GM23338 (cell line): Measurements from ENCODE around the gene ACOX1. TPM values are rescaled to one million over a fixed set of nuclear protein-coding genes. Genes with fewer than 3 reads are reported as not detected.

Source experiments
- ATAC-seq: fragments of 200-7000 bp; cut with Tn5 transposase; 3 replicates; pipeline ENCODE4 v1.9.1; 2020
- DNase-seq: peaks from one replicate; pipeline ENCODE4 v3.0.0-alpha.2; 2015; ENCODE audit warnings: low spot score
- H2AFZ ChIP-seq: fragments of 200-600 bp; sonication (generic); 2 replicates; pipeline ENCODE4 v1.8.0; 2016; ENCODE audit warnings: antibody characterized with exemption, mild to moderate bottlenecking, moderate library complexity
- H3F3A ChIP-seq: fragments of 200-600 bp; sonication (generic); replicated peaks from 2 replicates; pipeline ENCODE4 v1.8.0; 2017; ENCODE audit warnings: antibody characterized with exemption, mixed run types, low read depth
- H3K27ac ChIP-seq: fragments of 200-600 bp; sonication (generic); 2 replicates; pipeline ENCODE4 v1.6.1; 2016; ENCODE audit warnings: low read depth
- H3K27me3 ChIP-seq: fragments of 200-600 bp; sonication (generic); 2 replicates; pipeline ENCODE4 v1.8.0; 2016; ENCODE audit warnings: mild to moderate bottlenecking, mixed run types, moderate library complexity; ENCODE audit not compliant: insufficient read depth
- H3K36me3 ChIP-seq: fragments of 200-600 bp; sonication (generic); 2 replicates; pipeline ENCODE4 v1.8.0; 2016; ENCODE audit warnings: mild to moderate bottlenecking; ENCODE audit not compliant: insufficient read depth
- H3K4me1 ChIP-seq: fragments of 200-600 bp; sonication (generic); 2 replicates; pipeline ENCODE4 v1.8.0; 2016; ENCODE audit warnings: mild to moderate bottlenecking, moderate library complexity; ENCODE audit not compliant: insufficient read depth
- H3K4me2 ChIP-seq: fragments of 200-600 bp; sonication (generic); 2 replicates; pipeline ENCODE4 v1.7.1; 2017; ENCODE audit warnings: mixed run types
- H3K4me3 ChIP-seq: fragments of 200-600 bp; sonication (generic); 2 replicates; pipeline ENCODE4 v1.6.1; 2016; ENCODE audit warnings: mixed run types
- H3K79me2 ChIP-seq: fragments of 200-600 bp; sonication (generic); replicated peaks from 2 replicates; pipeline ENCODE4 v1.8.0; 2017; ENCODE audit warnings: mild to moderate bottlenecking; ENCODE audit not compliant: insufficient read depth
- H3K9me2 ChIP-seq: fragments of 200-600 bp; sonication (generic); 2 replicates; pipeline ENCODE4 v1.8.0; 2017; ENCODE audit not compliant: insufficient read depth
- H4K20me1 ChIP-seq: fragments of 200-600 bp; sonication (generic); replicated peaks from 2 replicates; pipeline ENCODE4 v1.8.0; 2017; ENCODE audit warnings: mild to moderate bottlenecking; ENCODE audit not compliant: insufficient read depth
- H3K27ac Mint-ChIP-seq: 2 replicates; pipeline ENCODE4 v1.8.0; 2020; ENCODE audit warnings: inconsistent platforms, mild to moderate bottlenecking, moderate library complexity, mixed read lengths
- H3K27me3 Mint-ChIP-seq: 3 replicates; pipeline ENCODE4 v1.8.0; 2022; ENCODE audit warnings: low read depth, mild to moderate bottlenecking, moderate library complexity, mixed read lengths, inconsistent platforms; ENCODE audit not compliant: insufficient read depth, poor library complexity
- H3K36me3 Mint-ChIP-seq: 3 replicates; pipeline ENCODE4 v1.8.0; 2021; ENCODE audit warnings: low read depth, mild to moderate bottlenecking, inconsistent platforms, moderate library complexity, mixed read lengths
- H3K4me1 Mint-ChIP-seq: 3 replicates; pipeline ENCODE4 v1.8.0; 2020; ENCODE audit warnings: mild to moderate bottlenecking, inconsistent platforms, mixed read lengths
- H3K4me3 Mint-ChIP-seq: 3 replicates; pipeline ENCODE4 v1.8.0; 2021; ENCODE audit warnings: moderate library complexity, mild to moderate bottlenecking, inconsistent platforms, mixed read lengths
- H3K9me3 Mint-ChIP-seq: 3 replicates; pipeline ENCODE4 v1.8.0; 2020; ENCODE audit warnings: moderate library complexity, mild to moderate bottlenecking, inconsistent platforms, mixed read lengths
- CREB1 ChIP-seq: fragments of 250-450 bp; sonication (Bioruptor Pico); IDR thresholded peaks from 2 replicates; pipeline ENCODE4 v1.5.0; 2020; ENCODE audit warnings: low read depth, mild to moderate bottlenecking, moderate library complexity
- ETS1 ChIP-seq: IDR thresholded peaks from 2 replicates; pipeline ENCODE4 v1.6.1; 2016; ENCODE audit warnings: antibody characterized with exemption
- EZH2phosphoT487 ChIP-seq: fragments of 200-600 bp; sonication (generic); IDR thresholded peaks from one replicate; pipeline ENCODE4 v1.8.1; 2018; ENCODE audit warnings: antibody characterized with exemption; ENCODE audit not compliant: unreplicated experiment
- NANOG ChIP-seq: IDR thresholded peaks from 2 replicates; pipeline ENCODE4 v1.6.1; 2016; ENCODE audit warnings: antibody characterized with exemption, borderline replicate concordance
- POLR2AphosphoS5 ChIP-seq: IDR thresholded peaks from 2 replicates; pipeline ENCODE4 v1.6.1; 2016; ENCODE audit warnings: antibody characterized with exemption, low read depth
- ZNF331 ChIP-seq: fragments of 250-450 bp; sonication (Bioruptor Pico); IDR thresholded peaks from 2 replicates; pipeline ENCODE4 v1.5.0; 2020; ENCODE audit warnings: low read depth, mild to moderate bottlenecking, moderate library complexity
- polyA plus RNA-seq: library from polyadenylated mRNA; unstranded; fragments of >200 nt; fragmentation: Nextera tagmentation; extraction: Ambion mirVana; gene quantifications from 2 replicates; pipeline ENCODE4 v1.2.1, GENCODE V29; 2016
- total RNA-seq: library from RNA; depleted of rRNA; stranded (reverse); fragments of >200 nt; shearing (Covaris generic); gene quantifications from 2 replicates; pipeline ENCODE4 v1.2.3, GENCODE V29; 2014
- TF ChIP-seq, protein P1 (sequence below): fragments of 250-450 bp; sonication (Bioruptor Pico); IDR thresholded peaks from 2 replicates; pipeline ENCODE4 v1.5.0; 2020; ENCODE audit warnings: mild to moderate bottlenecking, moderate library complexity
- TF ChIP-seq, protein P2 (sequence below), 2 experiments: fragments of 200-600 bp in 1 of 2; sonication (generic) in 1 of 2; conservative IDR thresholded peaks; 2 replicates each; pipeline versions ENCODE4 v1.5.1 to v1.6.1; 2016 to 2017; ENCODE audit warnings: antibody characterized with exemption in 2 of 2, low read depth in 2 of 2, mild to moderate bottlenecking in 2 of 2, moderate library complexity in 1 of 2

Gene ACOX1
- total and polyA plus RNA-seq, 2 experiments from 2014 or later: 12.8 to 32.9 TPM

DNA sequence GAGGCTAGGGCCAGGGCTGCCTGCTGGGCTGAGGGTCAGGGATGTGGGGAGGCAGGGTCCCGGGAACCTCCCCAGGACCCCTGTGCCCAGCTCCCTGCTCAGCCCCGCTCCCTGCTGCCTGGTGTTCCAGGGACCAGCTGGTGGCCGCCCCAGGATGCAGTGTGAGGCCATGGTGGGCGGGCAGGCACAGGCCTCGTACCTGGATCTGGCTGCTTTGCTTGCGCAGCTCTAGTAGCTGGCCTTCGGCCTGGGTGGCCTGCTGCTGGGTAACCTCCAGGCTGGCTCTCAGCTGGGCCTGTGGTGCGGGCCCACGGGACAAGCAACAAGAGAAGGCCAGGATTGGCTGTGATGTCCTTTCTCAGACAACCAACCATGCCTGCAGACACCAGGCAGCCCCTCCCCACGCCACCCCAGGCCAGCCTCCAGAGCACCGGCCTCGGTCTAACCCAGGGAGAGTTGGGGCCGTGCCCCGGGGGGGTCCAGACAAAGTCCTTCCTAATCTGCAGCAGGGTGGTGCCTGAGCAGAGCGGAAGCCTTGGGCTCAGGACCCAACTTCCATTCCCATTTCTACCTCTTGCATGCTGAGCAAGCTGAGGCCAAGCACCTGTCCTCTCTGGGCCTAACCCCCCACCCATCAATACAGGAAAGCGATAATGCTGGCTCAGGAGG lies 86.3 kb downstream of the ACOX1 start (continued):
- TF ChIP-seq, protein P1, sequence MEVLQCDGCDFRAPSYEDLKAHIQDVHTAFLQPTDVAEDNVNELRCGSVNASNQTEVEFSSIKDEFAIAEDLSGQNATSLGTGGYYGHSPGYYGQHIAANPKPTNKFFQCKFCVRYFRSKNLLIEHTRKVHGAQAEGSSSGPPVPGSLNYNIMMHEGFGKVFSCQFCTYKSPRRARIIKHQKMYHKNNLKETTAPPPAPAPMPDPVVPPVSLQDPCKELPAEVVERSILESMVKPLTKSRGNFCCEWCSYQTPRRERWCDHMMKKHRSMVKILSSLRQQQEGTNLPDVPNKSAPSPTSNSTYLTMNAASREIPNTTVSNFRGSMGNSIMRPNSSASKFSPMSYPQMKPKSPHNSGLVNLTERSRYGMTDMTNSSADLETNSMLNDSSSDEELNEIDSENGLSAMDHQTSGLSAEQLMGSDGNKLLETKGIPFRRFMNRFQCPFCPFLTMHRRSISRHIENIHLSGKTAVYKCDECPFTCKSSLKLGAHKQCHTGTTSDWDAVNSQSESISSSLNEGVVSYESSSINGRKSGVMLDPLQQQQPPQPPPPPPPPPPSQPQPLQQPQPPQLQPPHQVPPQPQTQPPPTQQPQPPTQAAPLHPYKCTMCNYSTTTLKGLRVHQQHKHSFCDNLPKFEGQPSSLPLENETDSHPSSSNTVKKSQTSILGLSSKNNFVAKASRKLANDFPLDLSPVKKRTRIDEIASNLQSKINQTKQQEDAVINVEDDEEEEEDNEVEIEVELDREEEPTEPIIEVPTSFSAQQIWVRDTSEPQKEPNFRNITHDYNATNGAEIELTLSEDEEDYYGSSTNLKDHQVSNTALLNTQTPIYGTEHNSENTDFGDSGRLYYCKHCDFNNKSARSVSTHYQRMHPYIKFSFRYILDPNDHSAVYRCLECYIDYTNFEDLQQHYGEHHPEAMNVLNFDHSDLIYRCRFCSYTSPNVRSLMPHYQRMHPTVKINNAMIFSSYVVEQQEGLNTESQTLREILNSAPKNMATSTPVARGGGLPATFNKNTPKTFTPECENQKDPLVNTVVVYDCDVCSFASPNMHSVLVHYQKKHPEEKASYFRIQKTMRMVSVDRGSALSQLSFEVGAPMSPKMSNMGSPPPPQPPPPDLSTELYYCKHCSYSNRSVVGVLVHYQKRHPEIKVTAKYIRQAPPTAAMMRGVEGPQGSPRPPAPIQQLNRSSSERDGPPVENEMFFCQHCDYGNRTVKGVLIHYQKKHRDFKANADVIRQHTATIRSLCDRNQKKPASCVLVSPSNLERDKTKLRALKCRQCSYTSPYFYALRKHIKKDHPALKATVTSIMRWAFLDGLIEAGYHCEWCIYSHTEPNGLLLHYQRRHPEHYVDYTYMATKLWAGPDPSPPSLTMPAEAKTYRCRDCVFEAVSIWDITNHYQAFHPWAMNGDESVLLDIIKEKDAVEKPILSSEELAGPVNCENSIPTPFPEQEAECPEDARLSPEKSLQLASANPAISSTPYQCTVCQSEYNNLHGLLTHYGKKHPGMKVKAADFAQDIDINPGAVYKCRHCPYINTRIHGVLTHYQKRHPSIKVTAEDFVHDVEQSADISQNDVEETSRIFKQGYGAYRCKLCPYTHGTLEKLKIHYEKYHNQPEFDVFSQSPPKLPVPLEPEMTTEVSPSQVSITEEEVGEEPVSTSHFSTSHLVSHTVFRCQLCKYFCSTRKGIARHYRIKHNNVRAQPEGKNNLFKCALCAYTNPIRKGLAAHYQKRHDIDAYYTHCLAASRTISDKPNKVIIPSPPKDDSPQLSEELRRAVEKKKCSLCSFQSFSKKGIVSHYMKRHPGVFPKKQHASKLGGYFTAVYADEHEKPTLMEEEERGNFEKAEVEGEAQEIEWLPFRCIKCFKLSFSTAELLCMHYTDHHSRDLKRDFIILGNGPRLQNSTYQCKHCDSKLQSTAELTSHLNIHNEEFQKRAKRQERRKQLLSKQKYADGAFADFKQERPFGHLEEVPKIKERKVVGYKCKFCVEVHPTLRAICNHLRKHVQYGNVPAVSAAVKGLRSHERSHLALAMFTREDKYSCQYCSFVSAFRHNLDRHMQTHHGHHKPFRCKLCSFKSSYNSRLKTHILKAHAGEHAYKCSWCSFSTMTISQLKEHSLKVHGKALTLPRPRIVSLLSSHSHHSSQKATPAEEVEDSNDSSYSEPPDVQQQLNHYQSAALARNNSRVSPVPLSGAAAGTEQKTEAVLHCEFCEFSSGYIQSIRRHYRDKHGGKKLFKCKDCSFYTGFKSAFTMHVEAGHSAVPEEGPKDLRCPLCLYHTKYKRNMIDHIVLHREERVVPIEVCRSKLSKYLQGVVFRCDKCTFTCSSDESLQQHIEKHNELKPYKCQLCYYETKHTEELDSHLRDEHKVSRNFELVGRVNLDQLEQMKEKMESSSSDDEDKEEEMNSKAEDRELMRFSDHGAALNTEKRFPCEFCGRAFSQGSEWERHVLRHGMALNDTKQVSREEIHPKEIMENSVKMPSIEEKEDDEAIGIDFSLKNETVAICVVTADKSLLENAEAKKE (CRISPR knock-in tag): no peak
- TF ChIP-seq CREB1 (CRISPR knock-in tag) (no peak), EZH2phosphoT487 (no peak), ZNF331 (CRISPR knock-in tag) (no peak)

DNA sequence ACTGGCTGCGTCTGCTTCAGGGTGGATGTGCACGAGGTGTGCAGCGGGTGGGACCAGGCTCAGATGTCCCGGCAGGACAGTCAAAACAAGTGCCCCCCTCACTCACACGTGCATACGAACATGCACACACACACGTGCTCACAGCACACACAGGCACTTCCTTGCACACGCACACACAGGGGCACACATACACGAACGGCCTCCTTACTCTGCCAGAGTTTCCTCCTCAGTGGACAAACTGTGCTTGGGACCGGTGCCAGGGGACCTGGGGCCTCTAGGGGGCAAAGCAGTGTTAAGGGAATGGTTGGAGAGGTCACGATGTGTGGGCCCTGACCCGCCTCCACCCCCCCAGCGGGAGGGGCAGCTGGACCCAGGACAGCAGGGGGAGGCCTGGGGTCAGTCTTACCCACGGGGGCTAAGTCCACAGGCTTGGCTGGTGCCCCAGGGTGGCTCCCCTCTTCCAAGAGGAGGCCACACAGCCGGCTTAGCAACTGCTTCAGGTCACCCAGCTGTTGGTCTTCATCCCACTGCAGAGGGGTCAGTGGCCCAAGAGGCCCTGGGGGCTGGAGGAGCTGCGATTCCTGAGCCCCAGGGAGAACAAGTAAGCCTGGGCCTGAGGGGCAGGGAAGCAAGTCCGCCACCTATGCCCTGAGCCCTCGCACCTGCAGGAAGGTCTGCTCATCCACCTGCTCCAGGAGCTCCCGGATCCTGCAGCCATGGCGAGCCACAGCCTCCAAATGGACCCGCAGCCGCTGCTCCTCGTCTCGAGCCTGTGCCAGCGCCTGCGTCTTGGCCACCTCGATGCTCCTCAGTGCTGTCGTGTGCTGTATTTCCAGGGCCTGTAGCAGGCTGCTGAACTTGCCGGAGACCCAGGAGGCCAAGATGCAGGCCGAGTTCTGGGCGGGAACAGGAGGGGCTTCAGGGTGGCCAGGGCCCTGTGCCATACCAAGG lies 87.1 kb downstream of the ACOX1 start:
- peaks cover 18% of the 10 kb centered on the region for H3K79me2 ChIP-seq
- H3K4me3 ChIP-seq: no peak overlapping the region
- no peaks in the 10 kb centered on the region for H3K36me3 ChIP-seq
- H3K9me2 ChIP-seq: no peaks in the 10 kb centered on the region
- H3F3A ChIP-seq: peaks cover 18% of the 10 kb centered on the region
- Mint-ChIP-seq H3K4me3 (no peak overlapping the region), H3K27ac (no peak overlapping the region), H3K4me1 (peaks cover 18% of the 10 kb centered on the region), H3K27me3 (peaks cover 18% of the 10 kb centered on the region), H3K9me3 (no peaks in the 10 kb centered on the region), H3K36me3 (peaks cover 25% of the 10 kb centered on the region)
- DNase-seq (no peak), ATAC-seq (no peak)
- H3K27ac ChIP-seq: no peak overlapping the region
- peaks cover 11% of the 10 kb centered on the region; the same call in 1 of the 2 replicates for H3K4me1 ChIP-seq
- no peaks in the 10 kb centered on the region; the same call in 1 of the 2 replicates for H4K20me1 ChIP-seq
- H2AFZ ChIP-seq: no peak overlapping the region
- no peaks in the 10 kb centered on the region for H3K27me3 ChIP-seq
- no peak overlapping the region for H3K4me2 ChIP-seq
- TF ChIP-seq NANOG (no peak), ETS1 (no peak), EZH2phosphoT487 (no peak), POLR2AphosphoS5 (no peak), CREB1 (CRISPR knock-in tag) (no peak)
- TF ChIP-seq, protein P2, sequence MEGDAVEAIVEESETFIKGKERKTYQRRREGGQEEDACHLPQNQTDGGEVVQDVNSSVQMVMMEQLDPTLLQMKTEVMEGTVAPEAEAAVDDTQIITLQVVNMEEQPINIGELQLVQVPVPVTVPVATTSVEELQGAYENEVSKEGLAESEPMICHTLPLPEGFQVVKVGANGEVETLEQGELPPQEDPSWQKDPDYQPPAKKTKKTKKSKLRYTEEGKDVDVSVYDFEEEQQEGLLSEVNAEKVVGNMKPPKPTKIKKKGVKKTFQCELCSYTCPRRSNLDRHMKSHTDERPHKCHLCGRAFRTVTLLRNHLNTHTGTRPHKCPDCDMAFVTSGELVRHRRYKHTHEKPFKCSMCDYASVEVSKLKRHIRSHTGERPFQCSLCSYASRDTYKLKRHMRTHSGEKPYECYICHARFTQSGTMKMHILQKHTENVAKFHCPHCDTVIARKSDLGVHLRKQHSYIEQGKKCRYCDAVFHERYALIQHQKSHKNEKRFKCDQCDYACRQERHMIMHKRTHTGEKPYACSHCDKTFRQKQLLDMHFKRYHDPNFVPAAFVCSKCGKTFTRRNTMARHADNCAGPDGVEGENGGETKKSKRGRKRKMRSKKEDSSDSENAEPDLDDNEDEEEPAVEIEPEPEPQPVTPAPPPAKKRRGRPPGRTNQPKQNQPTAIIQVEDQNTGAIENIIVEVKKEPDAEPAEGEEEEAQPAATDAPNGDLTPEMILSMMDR (conservative IDR thresholded peaks at IDR 0.05; ENCODE audit: low read depth in 2 of 2): no peak
